GM21529 (cell line): ENCODE data around the gene FRAS1.

Experiments
- ATAC-seq: cut with Tn5 transposase; IDR thresholded peaks from one replicate; pipeline ENCODE4 v1.9.1; 2021; ENCODE audit not compliant: unreplicated experiment

The FRAS1 gene

DNA sequence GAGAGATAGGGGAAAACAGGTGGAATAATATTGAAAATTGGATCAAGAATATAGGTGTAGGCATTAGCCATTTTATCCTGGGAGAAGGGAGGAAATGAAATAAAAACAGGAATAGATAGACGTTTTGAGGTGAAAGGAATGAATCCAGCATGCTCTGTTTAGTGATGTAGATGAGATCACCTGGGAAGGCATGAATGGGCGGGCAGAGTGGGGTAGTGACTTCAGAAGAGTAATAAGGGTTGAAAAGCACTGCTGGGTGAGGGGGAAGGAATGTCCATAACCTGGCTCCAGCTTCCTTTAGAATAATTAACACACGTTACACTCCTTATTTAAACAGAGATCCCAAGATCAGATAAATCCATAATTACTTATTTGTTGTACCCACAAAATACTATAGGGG is 303.3 kb downstream of the FRAS1 start:
- no peak for ATAC-seq

DNA sequence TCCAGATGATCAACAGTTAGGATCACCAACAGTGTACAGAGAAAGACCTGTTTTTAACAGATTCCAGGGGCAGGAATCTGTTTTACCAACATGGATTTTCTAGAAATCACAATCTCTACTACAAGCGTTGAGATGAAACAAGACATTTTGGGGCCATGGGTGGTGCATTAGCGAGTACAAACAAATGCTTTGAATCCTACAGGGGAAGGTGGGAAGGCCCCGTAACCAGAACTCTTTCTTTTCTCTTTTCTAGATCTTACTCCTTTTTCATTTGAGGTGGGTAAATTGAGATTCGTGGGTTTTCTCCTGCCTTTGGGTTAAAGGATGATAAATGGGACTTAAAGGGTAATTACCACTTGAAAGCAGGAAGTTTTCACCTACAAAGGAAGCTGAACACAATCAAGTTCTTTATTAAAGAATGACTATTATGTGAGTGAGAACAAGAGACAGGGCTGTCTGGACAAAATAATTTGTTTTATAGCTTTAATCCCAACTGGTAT is 304.5 kb downstream of the FRAS1 start:
- ATAC-seq: no peak

DNA sequence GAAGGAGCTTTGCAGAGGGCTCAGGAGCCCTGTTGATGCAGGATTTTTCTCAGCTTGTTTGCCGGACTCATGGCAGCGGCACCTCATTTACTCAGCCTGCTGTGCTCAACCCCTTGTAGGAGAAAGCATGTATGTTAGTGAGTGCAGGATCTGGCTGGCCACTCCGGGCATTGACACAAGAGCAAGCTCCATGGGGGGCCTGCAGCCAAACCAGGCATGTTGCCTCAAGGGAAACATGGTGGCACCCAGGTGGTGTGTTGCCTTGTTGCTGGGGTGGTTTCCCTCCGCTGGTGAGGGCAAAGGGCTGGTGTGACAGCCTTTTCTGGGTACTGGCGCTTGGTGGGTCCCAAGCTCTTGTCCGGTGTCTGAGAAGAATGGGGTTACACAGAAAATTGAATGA is 305.2 kb downstream of the FRAS1 start:
- no peak for ATAC-seq

DNA sequence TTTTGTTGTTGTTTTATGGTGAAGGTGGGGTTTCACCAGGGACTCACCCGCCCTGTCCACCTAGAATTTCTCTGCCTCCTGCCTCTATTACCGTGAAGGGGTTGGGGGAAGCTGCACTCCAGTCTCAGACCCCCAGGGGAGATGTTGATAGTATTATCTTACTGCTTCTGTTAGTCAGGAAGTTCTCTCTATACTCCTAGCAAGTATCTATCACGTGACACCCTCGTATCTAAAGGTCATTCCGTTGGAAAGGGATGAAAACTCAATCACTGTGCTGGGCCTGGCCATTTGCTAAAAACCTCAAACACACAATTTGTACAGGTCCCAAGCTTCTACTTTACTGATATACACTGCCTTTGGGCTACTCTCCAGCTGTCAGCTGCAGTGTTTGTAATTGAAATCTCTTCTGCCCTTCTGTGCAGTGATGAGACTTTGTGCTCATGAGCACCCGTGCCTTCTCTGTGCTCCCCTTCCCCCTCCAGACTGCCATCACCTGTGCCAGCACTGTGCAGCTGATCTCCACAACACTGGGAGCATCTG is 306.0 kb downstream of the FRAS1 start:
- ATAC-seq: no peak

DNA sequence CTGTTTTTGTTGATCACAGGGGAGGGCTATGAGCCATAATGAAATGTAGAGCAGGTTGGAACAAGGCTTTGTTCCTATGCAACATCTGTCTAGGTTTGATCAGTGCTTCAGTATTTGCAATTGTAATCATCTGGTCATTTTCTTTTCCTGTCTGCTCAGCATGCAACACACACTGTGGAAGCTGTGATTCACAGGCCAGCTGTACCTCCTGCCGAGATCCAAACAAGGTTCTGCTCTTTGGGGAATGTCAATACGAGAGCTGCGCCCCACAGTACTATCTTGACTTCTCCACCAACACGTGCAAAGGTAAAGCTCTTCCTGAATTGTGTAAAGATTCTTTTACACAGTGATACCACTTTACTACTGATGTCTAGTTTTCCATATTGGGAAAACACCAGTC is 312.6 kb downstream of the FRAS1 start:
- no peak for ATAC-seq

DNA sequence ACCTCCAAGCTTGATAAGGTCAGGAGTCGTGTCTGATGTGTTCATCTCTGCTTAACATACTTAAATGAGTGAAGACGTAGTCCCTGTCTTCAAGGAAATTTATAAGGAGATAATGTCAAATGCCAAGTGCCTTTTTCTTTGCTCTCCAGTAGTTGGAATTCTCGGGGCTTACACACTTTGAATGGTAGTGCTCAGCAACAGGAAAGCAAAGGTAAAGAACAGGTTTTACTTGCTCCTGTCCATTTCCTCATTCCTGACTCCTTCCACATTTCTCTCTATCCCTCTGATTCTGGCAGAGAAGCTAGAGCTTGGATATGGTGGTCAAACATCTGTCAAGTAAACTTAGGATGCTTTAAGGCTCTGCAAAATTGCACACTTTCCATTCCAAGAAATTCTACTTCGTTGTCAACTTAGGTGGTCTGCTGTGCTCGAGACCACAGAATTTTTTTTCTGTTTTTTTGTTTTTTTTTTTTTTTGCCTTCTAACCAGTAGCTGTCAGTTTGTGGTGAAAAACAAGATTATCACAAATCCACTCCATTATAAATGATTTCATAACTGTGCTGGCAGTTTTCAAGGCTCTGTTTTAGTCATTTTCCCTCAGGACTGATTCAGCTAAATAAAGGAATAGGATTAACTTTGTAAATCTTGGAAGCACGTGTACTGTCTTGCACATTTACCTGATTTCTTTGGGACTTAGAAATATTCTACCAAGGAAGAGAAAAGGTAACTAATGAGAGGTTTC is 313.7 kb downstream of the FRAS1 start:
- no peak for ATAC-seq

DNA sequence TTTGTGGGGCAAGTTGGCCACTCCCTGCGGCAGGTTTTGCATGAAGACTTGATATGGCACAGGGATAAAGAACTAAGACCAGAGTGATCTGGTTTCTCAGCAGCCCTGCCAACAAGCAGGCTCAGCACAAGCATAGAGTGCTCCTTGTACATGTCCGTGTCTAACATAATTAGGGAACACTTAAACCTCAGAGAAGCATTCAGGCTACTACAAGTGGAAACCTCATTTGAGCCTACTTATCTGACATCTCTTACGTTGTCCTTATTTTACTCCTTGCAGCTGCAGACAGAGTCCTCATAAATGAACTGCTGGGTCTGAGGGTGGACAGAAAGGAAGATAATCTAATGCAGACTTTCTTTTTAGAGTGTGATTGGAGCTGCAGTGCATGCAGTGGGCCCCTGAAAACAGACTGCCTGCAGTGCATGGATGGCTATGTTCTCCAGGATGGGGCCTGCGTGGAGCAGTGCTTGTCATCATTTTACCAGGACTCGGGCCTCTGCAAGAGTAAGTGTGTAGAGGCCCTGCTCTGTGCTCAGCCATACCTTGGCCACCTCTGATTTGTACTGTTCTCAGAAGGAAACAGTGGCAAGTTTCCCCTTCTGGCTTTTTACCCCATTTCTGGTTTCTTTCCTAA is 315.3 kb downstream of the FRAS1 start:
- ATAC-seq: no peak

DNA sequence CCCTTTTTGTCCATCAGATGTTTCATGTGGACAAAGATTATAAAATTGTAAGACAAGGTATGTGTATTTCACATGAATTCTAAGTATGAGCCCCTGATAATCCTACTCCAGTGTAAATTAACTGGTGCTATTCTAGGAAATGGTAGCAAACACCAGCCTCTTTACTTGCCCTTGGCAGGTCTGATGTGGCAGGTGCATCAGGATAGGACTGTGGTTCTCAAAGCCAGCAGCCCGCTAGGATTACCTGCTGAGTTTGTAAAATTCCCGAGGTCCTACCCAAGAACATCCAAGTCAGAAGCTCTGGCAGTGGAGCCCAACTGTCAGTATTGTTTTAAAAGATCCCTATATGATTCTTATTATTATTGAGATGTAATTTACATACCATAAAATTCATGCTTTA is 320.4 kb downstream of the FRAS1 start:
- ATAC-seq: no peak

DNA sequence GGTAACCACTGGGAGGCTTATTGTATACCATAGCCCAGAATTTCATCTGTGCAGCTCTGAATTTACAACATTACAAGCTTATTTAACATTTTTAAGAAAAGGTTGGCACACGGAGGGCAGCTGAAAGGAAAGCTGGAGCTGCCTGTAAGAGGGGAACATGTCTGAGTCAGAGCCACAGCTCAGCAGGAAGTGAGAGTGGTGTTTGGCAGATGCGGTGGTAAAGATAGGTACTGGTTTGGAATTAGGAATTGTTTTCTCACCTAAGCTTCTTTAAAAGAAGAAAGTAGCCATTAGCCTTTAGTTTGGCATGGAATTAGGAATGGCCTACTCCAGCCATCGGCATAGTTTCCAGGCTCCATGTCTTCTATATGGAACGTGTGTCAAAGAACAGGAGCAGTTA is 321.9 kb downstream of the FRAS1 start:
- ATAC-seq: no peak

DNA sequence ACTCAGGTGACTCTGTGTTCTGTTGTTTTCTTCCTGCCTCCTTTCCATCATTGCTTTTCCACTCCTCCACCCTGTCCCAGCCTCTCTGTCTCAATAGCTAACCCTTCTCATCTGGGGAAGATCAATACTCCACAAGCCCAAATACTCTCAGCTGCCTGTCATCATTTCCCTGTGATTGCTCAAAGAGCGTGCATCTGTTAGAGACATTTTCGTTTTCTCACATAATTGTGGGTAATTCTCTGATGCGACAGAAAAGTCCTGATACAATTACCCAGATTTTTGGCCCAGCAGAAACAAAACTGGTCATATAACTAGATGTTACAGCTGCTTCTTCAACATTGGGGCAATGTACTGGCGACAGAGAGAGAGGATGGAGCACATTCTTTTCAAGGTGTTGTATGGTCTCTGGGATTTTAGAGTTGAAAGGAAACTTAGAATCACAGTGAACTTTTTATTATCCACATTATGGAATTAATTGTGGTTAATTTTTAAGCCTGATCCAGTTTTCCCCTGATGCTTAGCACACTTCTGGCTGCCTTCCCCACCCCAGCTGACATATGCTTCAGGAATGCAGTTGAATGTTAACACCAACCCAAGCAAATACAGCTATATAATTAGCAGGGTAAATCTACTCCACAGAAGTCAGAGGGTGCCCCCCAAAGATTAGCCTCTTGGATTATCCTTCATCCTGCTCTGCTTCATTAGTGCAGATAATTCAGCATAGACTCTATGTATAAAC is 323.0 kb downstream of the FRAS1 start:
- ATAC-seq: no peak

DNA sequence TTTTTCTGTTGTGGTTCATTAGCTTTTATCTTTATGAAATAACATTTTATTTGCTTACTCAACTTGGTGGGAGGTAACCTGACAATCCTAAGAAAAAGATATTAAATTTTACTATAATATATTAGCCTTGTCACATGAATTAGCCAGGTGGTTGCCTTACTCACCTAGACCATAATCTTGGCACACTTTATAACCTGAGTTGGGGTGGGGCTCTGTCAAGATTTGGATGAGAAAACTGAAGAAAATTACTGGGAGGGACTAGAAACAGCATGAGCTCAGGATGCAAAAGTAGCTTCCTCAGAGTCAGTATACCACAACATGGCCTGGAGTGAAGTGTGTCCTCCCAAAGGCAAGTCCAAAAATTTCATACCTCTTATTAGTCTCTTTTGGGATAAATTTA is 329.6 kb downstream of the FRAS1 start:
- ATAC-seq: no peak

DNA sequence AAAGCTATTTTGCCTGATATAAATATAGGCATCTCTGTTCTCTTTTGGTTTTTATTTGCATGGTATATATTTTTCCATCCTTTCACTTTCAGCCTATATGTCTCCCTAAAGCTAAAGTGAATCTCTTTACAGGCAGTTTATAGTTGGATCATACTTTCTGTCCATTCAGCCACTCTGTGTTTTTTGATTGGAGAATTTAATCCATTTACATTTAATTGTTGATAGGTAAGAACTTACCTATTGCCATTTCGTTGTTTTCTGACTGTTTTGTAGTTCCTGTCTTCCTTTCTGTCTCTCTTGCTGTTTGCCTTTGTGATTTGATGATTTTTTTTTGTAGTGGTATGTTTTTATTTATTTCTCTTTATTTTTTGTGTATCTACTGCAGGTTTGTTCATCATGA is 338.5 kb downstream of the FRAS1 start:
- no peak for ATAC-seq

DNA sequence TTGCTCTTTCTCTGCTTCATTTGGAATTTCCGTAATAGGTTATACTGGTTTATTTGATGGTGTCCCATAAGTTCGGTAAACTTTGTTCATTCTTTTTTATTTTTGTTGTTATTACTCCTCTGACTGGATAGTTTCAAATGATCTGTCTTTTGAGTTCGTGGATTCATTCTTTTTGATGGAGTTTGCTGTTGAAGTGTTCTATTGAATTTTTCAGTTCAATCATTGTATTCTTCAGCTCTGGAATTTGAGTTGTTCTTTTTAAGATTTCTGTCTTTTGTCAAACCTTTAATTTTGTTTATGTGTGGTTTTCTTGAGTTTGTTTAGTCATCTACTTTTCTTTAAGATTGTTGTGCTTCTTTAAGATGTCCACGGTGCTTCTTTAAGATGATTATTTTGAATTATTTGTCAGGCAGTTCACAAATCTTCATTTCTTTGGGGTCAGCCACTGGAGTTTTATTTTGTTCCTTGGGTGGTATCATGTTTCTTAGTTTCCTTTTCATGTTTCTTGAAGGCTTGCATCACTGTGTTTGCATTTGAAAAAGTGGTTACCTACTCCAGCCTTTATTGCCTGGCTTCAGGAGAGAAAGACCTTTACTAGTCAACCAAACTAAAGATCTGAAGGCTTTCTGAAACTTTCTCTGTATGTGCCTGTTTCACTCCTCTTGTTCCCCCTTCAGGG is 339.6 kb downstream of the FRAS1 start:
- no peak for ATAC-seq

DNA sequence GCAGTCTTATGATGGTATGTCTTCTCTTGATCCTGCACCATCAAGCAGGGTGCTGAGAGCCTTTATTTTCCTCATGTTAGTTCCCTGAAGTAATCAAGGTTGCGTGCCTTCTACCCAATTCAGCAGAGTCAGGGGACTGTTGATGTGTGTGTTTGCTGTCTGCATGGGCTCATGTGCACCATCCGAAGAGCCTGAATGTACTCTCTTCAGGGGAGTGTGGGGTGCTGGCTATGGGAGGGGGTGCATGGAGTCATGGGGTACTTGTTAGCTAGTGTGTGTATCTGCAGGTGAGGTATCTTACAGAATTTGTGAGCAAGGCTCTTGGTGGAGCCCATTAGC is 340.1 kb downstream of the FRAS1 start:
- no peak for ATAC-seq

DNA sequence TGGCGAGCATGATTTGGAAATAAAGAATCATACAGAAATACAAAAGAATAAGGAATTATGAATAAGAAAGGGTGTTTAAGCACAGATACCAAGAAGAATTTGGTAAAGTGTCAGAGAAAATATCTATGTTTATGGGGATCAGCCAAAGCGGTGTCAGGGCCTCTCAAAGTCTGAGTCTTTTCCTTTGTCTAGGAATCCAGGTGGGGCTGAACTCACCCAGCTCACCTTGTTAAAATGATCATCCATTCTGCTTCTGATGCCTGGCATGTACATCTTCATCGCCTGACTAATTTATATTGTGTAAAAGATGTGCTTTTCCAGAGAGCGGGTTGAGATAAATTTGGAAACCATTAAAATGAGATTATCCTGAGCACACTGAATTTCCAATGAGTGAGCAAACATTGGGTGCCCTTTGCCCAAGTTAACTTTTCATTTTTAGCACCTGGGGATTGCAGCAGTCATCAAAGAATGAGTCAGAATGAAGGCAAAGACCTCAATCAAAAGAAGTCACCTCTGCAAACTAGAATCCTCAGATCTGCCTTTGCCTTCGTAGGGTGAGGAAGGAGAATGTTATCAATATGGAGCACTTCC is 352.6 kb downstream of the FRAS1 start:
- no peak for ATAC-seq

DNA sequence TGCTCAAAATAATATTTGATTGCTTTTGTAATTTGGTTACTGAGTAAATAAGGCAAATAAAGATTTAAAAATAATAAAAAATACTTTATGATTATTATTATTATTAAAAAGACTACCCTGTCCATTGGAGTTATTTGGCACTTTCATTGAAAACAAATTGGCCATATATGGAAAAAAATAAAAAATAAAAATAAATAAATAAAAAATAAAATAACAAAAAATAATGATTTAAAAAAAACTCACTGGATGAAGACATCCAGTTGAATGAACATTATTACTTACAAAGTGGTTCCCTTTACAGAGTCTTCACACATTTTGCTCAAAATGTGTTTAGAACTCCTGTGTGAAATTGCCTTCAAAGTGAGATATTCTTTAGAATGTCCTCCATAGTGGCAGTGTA is 353.1 kb downstream of the FRAS1 start:
- no peak for ATAC-seq

DNA sequence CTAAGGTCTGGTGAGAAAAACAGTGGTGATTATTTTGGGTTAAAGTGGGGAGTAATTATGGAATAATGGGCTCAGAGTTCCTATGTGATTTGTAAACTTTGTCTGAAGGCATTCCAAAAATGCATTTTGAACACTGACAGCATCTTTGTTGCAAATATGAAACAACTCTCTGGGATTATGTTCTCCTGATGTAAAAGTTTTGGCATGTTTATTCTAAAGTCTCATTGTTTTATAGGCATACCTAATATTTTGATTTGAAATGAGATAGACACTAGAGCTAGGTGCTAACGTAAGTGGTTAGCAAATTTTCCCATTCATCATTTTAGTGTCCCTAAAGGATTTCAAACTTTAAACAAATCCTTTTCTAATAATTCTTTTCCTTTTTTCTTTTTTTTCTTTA is 353.6 kb downstream of the FRAS1 start:
- ATAC-seq: no peak

DNA sequence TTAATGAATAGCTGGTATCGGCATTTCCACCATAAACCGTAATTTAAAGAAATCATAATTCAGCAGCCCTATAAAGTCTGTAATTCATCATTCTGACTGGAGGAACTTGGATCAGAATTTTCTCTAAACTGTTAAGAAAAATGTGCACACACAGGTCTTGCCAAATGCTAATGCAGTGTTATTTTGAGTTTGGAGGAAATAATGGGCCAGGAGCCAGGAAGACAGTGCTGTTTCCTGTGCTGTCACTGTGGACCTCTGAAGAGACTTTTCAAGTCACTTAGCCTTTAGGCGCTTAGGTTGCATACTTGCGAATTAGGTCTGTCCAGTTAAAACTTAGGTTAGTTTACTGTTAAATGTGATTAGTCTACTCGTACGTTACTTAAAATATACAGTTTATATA is 357.0 kb downstream of the FRAS1 start:
- ATAC-seq: no peak

DNA sequence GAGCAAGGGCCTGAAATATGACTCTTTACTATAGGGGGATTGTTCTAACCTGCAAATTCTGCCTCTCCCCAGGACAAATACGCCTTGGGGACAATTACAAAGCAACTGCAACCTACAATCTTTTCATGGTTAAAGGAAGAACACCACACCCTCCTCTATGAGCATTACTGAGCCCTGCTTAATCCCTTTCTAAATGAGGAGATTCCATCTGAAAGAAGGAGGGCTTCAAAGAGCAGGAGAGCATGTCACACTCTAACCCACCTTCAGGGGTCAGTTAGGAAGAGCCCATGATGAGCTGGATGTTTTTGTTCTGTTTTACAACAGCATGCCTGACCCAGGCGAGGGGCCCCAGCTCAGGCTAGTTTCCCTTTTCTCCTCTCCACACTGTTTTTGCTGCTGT is 360.5 kb downstream of the FRAS1 start:
- no peak for ATAC-seq

DNA sequence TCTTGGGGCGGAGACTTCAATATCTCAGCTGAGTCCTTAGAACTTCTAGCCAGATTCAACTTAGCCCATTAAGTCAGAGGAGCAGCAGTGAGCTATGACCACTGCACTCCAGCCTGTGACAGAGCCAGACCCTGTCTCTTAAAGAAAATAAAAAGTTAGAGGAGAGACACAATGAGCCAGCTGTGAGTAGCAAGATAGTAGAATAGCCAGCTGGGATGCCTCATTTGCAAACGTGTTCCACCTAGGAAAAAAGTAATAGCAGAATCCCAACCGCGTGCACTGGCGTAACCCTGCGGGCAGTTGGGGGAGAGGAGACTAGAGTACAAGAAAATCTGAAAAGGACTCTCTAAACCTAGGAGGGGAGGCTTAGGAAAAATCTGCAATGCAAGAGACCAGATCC is 361.3 kb downstream of the FRAS1 start:
- ATAC-seq: no peak

DNA sequence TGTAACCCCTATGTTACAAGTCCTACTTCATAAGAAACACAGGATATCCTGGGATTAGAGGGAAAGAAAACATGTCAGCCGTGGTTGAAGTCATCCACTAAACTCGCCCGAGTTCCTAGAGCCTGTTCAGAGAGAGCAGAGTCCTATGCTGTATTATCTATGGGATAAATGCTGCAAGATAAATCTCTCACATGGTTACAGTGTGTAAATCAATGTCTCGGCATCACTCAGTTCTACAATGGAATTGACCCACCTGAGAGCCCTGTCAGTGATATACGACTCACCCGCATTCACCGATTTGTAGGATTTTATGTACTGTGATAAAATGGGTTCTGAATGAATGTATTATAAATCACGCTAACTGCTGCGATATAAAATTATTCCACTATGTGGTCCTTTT is 366.7 kb downstream of the FRAS1 start:
- no peak for ATAC-seq
